Activated CD4-positive, alpha-beta T cell treated with anti-CD3 and anti-CD28 coated beads, Interleukin-2, amount 10 ng/mL, durations not matched to agents 24 days and 14 days (primary cell): ENCODE measurements around the gene ATG9B. TPM values are rescaled to one million over a fixed set of nuclear protein-coding genes. Genes with fewer than 3 reads are reported as not detected.

Experiments used
- DNase-seq: peaks from one replicate; pipeline ENCODE4 v3.0.0; 2022
- H3K27ac Mint-ChIP-seq: one replicate; pipeline ENCODE4 v1.8.0; 2022; ENCODE audit warnings: mild to moderate bottlenecking, mixed read lengths
- H3K27me3 Mint-ChIP-seq: one replicate; pipeline ENCODE4 v1.8.0; 2022; ENCODE audit warnings: mixed read lengths
- H3K36me3 Mint-ChIP-seq: one replicate; pipeline ENCODE4 v1.8.0; 2022; ENCODE audit warnings: low read depth, mild to moderate bottlenecking, mixed read lengths
- H3K4me1 Mint-ChIP-seq: one replicate; pipeline ENCODE4 v1.8.0; 2021; ENCODE audit warnings: mixed read lengths
- H3K4me3 Mint-ChIP-seq: one replicate; pipeline ENCODE4 v1.8.0; 2022; ENCODE audit warnings: mild to moderate bottlenecking, moderate library complexity, mixed read lengths
- H3K9me3 Mint-ChIP-seq: one replicate; pipeline ENCODE4 v1.8.0; 2021; ENCODE audit warnings: mixed read lengths
- intact Hi-C: fragments of 100-400 bp; cut with micrococcal nuclease; formaldehyde crosslinking; loops from one replicate; pipeline ENCODE4 v1.15.1; 2023
- total RNA-seq: library from RNA; stranded (reverse); gene quantifications from 2 replicates; pipeline ENCODE4 v1.2.3, GENCODE V29; 2022

ATG9B gene
- total RNA-seq, 1 donor from 2014 or later, result 7.5 TPM

GRCh38 chr7:151061213-151062110, 37.2 kb upstream of the ATG9B start:
- H3K4me1 Mint-ChIP-seq, result peaks cover 33% of the 10 kb centered on the region
- H3K9me3 Mint-ChIP-seq, result no peaks in the 10 kb centered on the region
- DNase-seq, result no peak
- peak overlapping the region; percentile 76 for H3K27ac Mint-ChIP-seq
- H3K4me3 Mint-ChIP-seq, result peak overlapping the region; percentile 99
- intact Hi-C loops, result no loop called here
- peaks cover 10% of the 10 kb centered on the region for H3K36me3 Mint-ChIP-seq
- H3K27me3 Mint-ChIP-seq, result no peaks in the 10 kb centered on the region

DNA sequence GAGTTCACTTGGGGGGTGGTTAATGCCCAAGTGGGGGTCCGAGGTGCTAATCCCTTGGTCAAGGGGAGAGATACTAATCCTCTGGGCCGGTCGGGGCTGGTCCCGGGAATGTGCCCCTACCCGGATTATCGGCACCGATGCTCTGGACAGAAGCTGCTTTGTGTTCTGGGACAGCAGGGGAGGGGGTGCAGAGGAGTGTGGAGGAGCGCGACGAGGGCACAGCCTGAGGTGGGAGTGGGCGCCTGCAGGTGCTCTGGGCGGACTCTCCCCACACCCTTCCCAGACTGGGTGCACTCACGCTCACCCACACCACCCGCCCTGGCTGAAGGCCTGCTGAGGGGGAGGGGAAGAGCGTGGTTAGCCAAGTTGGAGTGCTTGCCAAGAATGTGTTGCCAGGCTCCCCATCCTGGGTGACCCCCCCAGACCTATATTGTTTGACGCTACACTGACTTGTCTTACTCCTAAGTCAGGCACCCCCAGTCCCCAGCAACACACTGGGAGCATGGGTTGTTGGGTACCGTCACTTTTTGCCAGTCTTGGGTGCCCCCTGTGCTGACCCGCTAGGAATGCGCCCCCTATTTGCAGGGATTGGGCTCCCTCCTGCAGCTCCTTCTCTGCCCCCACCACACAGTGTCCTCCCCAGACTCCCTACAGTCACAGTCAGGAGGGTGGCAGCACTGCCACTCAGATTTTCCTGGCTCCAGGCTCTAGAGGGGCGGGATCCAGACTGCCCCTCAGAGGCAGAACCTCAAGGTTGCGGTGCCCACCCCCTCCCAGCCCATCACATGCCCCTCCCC, 36.3 kb upstream of the ATG9B start:
- DNase-seq, result peak; percentile 65
- no peaks in the 10 kb centered on the region for H3K27me3 Mint-ChIP-seq
- peaks cover 36% of the 10 kb centered on the region for H3K4me1 Mint-ChIP-seq
- H3K4me3 Mint-ChIP-seq, result peak overlapping the region; percentile 99
- intact Hi-C loops, result no loop called here
- no peaks in the 10 kb centered on the region for H3K9me3 Mint-ChIP-seq
- peak overlapping the region; percentile 83 for H3K27ac Mint-ChIP-seq
- H3K36me3 Mint-ChIP-seq, result peaks cover 10% of the 10 kb centered on the region

DNA sequence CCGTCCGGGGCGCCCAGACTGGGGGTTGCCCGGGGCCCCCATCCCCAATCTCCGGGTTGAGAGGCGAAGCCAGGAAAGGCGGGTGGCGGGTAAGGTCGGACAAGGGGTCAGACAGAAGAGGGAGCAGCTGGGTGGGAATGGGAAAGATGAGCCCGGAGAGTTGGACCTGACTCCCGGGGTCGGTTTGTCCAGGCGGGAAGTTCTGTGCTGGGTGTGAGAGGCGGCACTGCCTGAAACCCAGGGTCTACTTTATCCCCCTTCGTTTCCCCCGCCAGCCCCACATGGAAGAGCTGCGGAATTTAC, 35.8 kb upstream of the ATG9B start:
- Mint-ChIP-seq H3K36me3 (peaks cover 5% of the 10 kb centered on the region), H3K4me1 (peaks cover 36% of the 10 kb centered on the region), H3K27me3 (no peaks in the 10 kb centered on the region), H3K9me3 (no peaks in the 10 kb centered on the region), H3K4me3 (peak overlapping the region; percentile 99), H3K27ac (peak overlapping the region; percentile 83)
- DNase-seq, result no peak
- intact Hi-C loops, result no loop called here

- intact Hi-C loops, result loop anchor here (2.0 kb wide), 2 partner anchors 41 to 49 kb away; no protein-coding TSS in a partner anchor
- Mint-ChIP-seq H3K4me3 (peak within 1 kb of the TSS; percentile 99), H3K4me1 (peaks cover 36% of the 10 kb centered on the region), H3K27me3 (no peaks in the 10 kb centered on the region), H3K36me3 (peaks cover 5% of the 10 kb centered on the region), H3K27ac (peak within 1 kb of the TSS; percentile 88), H3K9me3 (no peaks in the 10 kb centered on the region)
- peak; percentile 94 for DNase-seq
These were observed 35.2 kb upstream of the ATG9B start, which contains the start of gene SLC4A2 for GRCh38 chr7:151059367-151060112. TSS of gene SLC4A2 (plus strand) at chr7:151059589. CDS start at chr7:151061988, 2,399 bp downstream.

DNA sequence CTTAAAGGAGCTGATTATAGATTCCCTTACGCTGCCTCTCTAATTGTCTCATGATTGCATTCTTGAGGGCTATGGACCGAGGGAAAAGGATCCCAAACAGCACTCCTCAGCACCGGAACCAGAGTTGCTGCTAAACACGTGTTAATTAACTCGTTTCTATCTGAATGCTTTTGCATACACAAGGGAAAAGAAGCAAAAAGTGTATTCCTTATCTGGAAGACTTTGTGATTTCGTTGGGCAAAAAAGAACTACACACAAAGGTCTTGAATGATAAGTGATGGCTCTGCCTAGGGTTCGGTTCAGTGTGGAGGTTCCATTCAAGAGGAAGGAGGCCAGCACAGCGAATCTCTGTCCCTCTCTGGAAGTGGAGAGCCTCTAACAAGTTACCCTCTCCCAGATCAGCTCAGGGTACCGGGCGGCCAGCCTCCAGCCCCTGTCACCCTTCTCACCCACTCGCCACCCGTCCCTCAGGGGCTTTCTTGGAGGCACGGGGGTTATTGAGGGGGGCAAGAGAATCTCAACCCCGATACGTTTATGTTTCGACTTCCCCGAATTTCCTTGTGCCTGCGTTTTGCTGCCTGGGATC, 34.6 kb upstream of the ATG9B start:
- Mint-ChIP-seq H3K27ac (peak overlapping the region; percentile 88), H3K4me3 (peak overlapping the region; percentile 99), H3K36me3 (peaks cover 5% of the 10 kb centered on the region), H3K27me3 (no peaks in the 10 kb centered on the region), H3K4me1 (peaks cover 36% of the 10 kb centered on the region), H3K9me3 (no peaks in the 10 kb centered on the region)
- intact Hi-C loops, result loop anchor here (1.0 to 2.0 kb wide), 6 partner anchors 20 to 168 kb away; partner anchors contain the start of genes ABCB8, ABCF2 and FASTK
- DNase-seq, result peak; percentile 77

DNA sequence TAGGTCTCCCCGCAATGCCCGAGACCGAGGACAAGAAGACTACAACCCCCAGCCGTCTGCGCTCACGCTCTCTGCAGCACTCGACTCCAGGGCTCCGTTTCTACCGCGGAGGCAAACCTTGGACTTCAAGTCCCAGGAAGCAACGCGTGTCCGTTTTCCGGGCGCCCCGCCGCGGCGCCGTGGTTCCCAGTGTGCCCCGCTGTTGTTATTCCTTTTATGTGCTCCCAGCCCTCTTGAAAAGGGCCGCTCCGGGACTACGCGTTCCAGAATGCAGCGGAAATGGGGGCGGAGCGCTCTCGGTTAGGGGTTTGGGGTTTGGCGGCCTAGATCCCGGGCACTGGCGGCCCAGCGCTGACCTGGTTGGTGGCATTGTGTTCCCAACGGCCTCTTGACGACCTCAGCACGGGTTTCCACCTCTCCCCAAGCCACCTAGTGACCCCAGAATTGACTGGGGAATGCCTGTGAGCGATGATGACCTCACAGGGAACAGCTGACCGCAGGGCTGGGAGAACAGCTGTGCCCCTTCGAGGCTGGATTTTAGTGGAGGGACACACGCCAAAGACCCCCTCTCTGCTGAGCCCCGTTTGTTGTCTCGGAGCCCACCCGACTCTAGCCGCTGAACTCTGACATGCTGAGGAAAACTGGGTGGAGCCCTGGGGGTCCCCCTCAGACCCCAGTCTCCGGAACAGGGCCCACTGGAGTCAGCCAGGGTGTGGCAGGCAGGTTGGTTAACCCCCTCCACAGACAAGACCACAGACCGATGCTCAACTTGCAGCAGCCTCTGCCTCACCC, 33.9 kb upstream of the ATG9B start:
- DNase-seq, result peak; percentile 99
- Mint-ChIP-seq H3K4me1 (peaks cover 38% of the 10 kb centered on the region), H3K27me3 (no peaks in the 10 kb centered on the region), H3K4me3 (peak overlapping the region; percentile 99), H3K9me3 (no peaks in the 10 kb centered on the region), H3K27ac (peak overlapping the region; percentile 88), H3K36me3 (peaks cover 5% of the 10 kb centered on the region)
- intact Hi-C loops, result loop anchor here (1.0 to 2.0 kb wide), 6 partner anchors 19 to 169 kb away; partner anchors contain the start of genes ABCB8, ABCF2 and FASTK

- H3K36me3 Mint-ChIP-seq, result peaks cover 7% of the 10 kb centered on the region
- DNase-seq, result no peak
These were observed 33.3 kb upstream of the ATG9B start, which contains the start of gene CDK5 for GRCh38 chr7:151057506-151057988. TSS of gene CDK5 (minus strand) at chr7:151057897. CDS start at chr7:151057848, 49 bp downstream.

DNA sequence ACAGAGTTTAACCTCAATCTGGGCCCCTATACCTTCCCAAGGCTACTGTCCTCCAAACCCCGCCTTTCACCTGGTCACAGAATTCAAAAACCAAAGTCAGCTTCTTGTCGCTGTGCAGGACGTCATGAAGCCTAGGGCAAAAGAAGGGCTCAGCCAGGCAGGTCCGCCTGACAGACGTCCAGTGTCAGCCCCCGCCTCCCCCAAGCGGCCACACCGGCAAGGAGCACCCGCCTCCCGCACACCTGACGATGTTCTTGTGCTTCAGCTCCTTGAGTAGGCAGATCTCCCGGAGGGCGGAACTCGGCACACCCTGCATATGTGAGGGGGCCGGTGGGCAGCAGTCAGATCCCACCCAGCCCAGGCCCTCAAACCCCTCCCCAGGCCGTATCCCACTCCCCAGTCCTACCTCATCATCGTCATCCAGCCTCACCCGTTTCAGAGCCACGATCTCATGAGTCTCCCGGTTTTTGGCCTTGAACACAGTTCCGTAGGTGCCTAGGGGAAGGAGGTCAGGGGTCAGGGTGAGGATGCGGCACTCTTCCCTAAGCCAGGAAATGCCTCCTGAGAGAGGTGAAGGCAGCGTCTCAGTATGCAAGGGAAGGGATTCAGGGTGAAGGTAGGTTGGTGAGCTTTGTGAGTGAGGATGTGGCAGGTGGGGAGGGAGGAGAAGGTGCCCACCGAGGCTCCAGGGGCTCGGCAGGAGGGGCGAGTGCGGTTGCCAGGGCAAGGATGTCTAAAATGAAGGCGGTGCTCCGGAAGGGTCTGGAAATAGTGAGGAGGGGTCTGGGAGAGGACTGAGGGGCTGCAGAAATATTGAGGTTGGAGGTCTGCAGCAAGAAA, 32.6 kb upstream of the ATG9B start:
- H3K4me1 Mint-ChIP-seq, result peaks cover 44% of the 10 kb centered on the region
- DNase-seq, result no peak
- H3K27ac Mint-ChIP-seq, result peak overlapping the region; percentile 69
- H3K4me3 Mint-ChIP-seq, result peak overlapping the region; percentile 99
- no peaks in the 10 kb centered on the region for H3K27me3 Mint-ChIP-seq
- intact Hi-C loops, result no loop called here
- peaks cover 9% of the 10 kb centered on the region for H3K36me3 Mint-ChIP-seq
- H3K9me3 Mint-ChIP-seq, result no peaks in the 10 kb centered on the region

More at GRCh38 chr7:151057506-151057988, 33.3 kb upstream of the ATG9B start, which contains the start of gene CDK5:
- intact Hi-C loops, result no loop called here
- no peaks in the 10 kb centered on the region for H3K9me3 Mint-ChIP-seq
- H3K27me3 Mint-ChIP-seq, result no peaks in the 10 kb centered on the region
- H3K27ac Mint-ChIP-seq, result peak within 1 kb of the TSS; percentile 88
- H3K4me3 Mint-ChIP-seq, result peak within 1 kb of the TSS; percentile 99
- H3K4me1 Mint-ChIP-seq, result peaks cover 43% of the 10 kb centered on the region

- H3K27ac Mint-ChIP-seq, result no peak overlapping the region
- intact Hi-C loops, result no loop called here
These were observed 32.0 kb upstream of the ATG9B start for GRCh38 chr7:151056283-151056665.

GRCh38 chr7:151053751-151054150, 29.5 kb upstream of the ATG9B start:
- Mint-ChIP-seq H3K27ac (no peak overlapping the region), H3K36me3 (peaks cover 6% of the 10 kb centered on the region), H3K9me3 (no peaks in the 10 kb centered on the region), H3K27me3 (peaks cover 5% of the 10 kb centered on the region), H3K4me3 (no peak overlapping the region), H3K4me1 (peaks cover 26% of the 10 kb centered on the region)
- intact Hi-C loops, result no loop called here
- no peak for DNase-seq

More at GRCh38 chr7:151056283-151056665, 32.0 kb upstream of the ATG9B start:
- Mint-ChIP-seq H3K27me3 (no peaks in the 10 kb centered on the region), H3K4me1 (peaks cover 39% of the 10 kb centered on the region), H3K4me3 (peak overlapping the region; percentile 99), H3K9me3 (no peaks in the 10 kb centered on the region), H3K36me3 (peaks cover 6% of the 10 kb centered on the region)
- DNase-seq, result no peak

GRCh38 chr7:151053096-151053495, 28.8 kb upstream of the ATG9B start:
- Mint-ChIP-seq H3K27me3 (peaks cover 5% of the 10 kb centered on the region), H3K4me1 (peaks cover 22% of the 10 kb centered on the region), H3K36me3 (peaks cover 6% of the 10 kb centered on the region), H3K27ac (no peak overlapping the region), H3K9me3 (no peaks in the 10 kb centered on the region), H3K4me3 (no peak overlapping the region)
- intact Hi-C loops, result no loop called here
- no peak for DNase-seq

DNA sequence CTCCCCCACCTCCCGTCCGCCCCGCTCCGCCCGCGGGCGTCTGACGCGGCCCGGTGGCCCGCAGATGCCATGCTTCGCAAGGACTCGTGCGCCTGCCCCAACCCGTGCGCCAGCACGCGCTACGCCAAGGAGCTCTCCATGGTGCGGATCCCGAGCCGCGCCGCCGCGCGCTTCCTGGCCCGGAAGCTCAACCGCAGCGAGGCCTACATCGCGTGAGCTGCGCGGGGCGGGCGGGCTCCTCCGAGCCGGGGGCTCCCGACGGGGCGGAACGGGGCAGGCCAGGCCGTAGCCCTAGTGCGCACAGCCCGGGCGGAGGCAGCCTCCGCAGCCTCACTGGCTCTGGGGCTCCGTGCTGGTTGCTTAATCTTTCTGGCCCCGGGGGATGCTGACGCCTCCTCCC, 26.8 kb upstream of the ATG9B start:
- Mint-ChIP-seq H3K4me1 (peaks cover 8% of the 10 kb centered on the region), H3K9me3 (no peaks in the 10 kb centered on the region), H3K4me3 (no peak overlapping the region), H3K36me3 (peaks cover 4% of the 10 kb centered on the region), H3K27me3 (peaks cover 5% of the 10 kb centered on the region), H3K27ac (no peak overlapping the region)
- intact Hi-C loops, result no loop called here
- DNase-seq, result peak; percentile 91
